ENCODE results near the gene GKN2. TPM values are rescaled to one million over a fixed set of nuclear protein-coding genes. Genes with fewer than 3 reads are reported as not detected.
A peak's percentile ranks its signal among the peaks of the same experiment; 100 is the strongest.

GKN2 gene
- total RNA-seq, 1 experiment from 2014 or later: not detected

DNA sequence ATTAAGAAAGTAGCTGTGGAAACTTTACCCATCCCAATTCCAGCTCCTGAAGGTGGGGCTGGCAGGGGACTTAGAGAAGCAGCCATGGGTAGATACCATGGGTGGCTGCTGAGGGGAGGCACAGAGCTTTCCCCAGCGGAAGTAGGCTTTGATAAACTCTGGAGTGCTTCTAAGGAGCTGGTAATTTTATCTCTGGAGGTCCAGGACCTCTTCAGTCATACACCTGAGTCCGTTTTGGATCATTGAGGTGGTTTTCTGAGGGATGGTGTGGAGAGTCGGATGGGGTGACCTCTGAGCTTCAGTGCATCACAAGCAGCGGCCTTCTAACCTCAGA lies 44.8 kb downstream of the GKN2 start:
- H3K18ac ChIP-seq (ENCODE audit: insufficient read length, low read depth, low read length): peak overlapping the region; percentile 61
- no peak overlapping the region for H3K4me3 Mint-ChIP-seq
- no peaks in the 10 kb centered on the region for H4K20me1 ChIP-seq (ENCODE audit: control insufficient read depth, insufficient read depth, insufficient read length)
- H2AFZ ChIP-seq (ENCODE audit: low read length): no peak overlapping the region
- H3K14ac ChIP-seq (ENCODE audit: insufficient read depth, low read length): no peak overlapping the region; the same call in 1 of the 2 replicates
- H3K56ac ChIP-seq (ENCODE audit: insufficient read length, low read depth, low read length): no peak overlapping the region
- no peaks in the 10 kb centered on the region for H3K23me2 ChIP-seq (ENCODE audit: insufficient read length, low read depth, low read length, poor library complexity, severe bottlenecking)
- no peak overlapping the region for H2BK12ac ChIP-seq (ENCODE audit: insufficient read length, low read depth, low read length)
- no peak overlapping the region for H2AK5ac ChIP-seq (ENCODE audit: insufficient read length, low read length)
- TF ChIP-seq, protein P1, sequence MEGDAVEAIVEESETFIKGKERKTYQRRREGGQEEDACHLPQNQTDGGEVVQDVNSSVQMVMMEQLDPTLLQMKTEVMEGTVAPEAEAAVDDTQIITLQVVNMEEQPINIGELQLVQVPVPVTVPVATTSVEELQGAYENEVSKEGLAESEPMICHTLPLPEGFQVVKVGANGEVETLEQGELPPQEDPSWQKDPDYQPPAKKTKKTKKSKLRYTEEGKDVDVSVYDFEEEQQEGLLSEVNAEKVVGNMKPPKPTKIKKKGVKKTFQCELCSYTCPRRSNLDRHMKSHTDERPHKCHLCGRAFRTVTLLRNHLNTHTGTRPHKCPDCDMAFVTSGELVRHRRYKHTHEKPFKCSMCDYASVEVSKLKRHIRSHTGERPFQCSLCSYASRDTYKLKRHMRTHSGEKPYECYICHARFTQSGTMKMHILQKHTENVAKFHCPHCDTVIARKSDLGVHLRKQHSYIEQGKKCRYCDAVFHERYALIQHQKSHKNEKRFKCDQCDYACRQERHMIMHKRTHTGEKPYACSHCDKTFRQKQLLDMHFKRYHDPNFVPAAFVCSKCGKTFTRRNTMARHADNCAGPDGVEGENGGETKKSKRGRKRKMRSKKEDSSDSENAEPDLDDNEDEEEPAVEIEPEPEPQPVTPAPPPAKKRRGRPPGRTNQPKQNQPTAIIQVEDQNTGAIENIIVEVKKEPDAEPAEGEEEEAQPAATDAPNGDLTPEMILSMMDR (conservative IDR thresholded peaks at IDR 0.05): no peak
- no peak overlapping the region for H3K23ac ChIP-seq (ENCODE audit: insufficient read length, low read depth, low read length)
- H3K27me3 ChIP-seq (ENCODE audit: insufficient read depth, low read length): no peaks in the 10 kb centered on the region
- H3K4ac ChIP-seq (ENCODE audit: low read depth, low read length): no peak overlapping the region; the same call in 1 of the 2 replicates
- peak overlapping the region in 1 of 3 experiments; percentile 78; a peak in 2 of 7 replicates for H3K27ac Mint-ChIP-seq
- no peaks in the 10 kb centered on the region for H3K79me1 ChIP-seq (ENCODE audit: insufficient read depth, low read depth, low read length, poor library complexity, severe bottlenecking)
- peaks cover 0 to 10% (median 0%) of the 10 kb centered on the region in 3 experiments; a peak in 2 of 7 replicates for H3K36me3 Mint-ChIP-seq (ENCODE audit: insufficient read depth in 1 of 3, low read depth in 3 of 3)
- no peak overlapping the region for H4K5ac ChIP-seq (ENCODE audit: insufficient read length, low read depth, low read length)
- peak overlapping the region; percentile 76 for H2BK20ac ChIP-seq (ENCODE audit: low read depth, low read length, poor library complexity, severe bottlenecking)
- H3K4me2 ChIP-seq (ENCODE audit: insufficient read depth, insufficient read length, low read length): no peak overlapping the region
- no peak overlapping the region for H2BK5ac ChIP-seq (ENCODE audit: insufficient read length, low read length)
- no peak overlapping the region for H3K27ac ChIP-seq (ENCODE audit: insufficient read length, low read depth, low read length)
- peaks cover 6 to 19% of the 10 kb centered on the region in 2 experiments; a peak in 3 of 5 replicates for H3K9me3 Mint-ChIP-seq
- no CpG with 5 or more reads among the region's 4 CpGs for WGBS (ENCODE audit: extremely low coverage, insufficient read length, low lambda C conversion rate)
- no peak overlapping the region for H2BK15ac ChIP-seq (ENCODE audit: low read depth, low read length)
- H3K9ac ChIP-seq (ENCODE audit: extremely low read depth, insufficient read length, low read length): no peak overlapping the region
- no peaks in the 10 kb centered on the region for H3K27me3 Mint-ChIP-seq (ENCODE audit: low read depth)
- H2BK120ac ChIP-seq (ENCODE audit: low read depth, low read length, poor library complexity, severe bottlenecking): no peak overlapping the region
- no peaks in the 10 kb centered on the region for H3K79me2 ChIP-seq (ENCODE audit: insufficient read depth, low read length)
- no peak overlapping the region for H4K91ac ChIP-seq (ENCODE audit: insufficient read length, low read depth, low read length)
- H4K8ac ChIP-seq (replicated peaks; ENCODE audit: insufficient read length, low read depth, low read length): no peak overlapping the region
- no peak for DNase-seq
- H3K9me3 ChIP-seq (ENCODE audit: control insufficient read depth, low read depth, low read length): no peaks in the 10 kb centered on the region
- peaks cover 17 to 20% of the 10 kb centered on the region in 2 experiments for H3K4me1 Mint-ChIP-seq
- no peak overlapping the region for H3T11ph ChIP-seq (ENCODE audit: low read length)
- peaks cover 5% of the 10 kb centered on the region for H3K4me1 ChIP-seq (ENCODE audit: insufficient read depth, low read length)

Data from H9 (cell line).